ENCODE measurements around the gene EOGT.
A peak's percentile ranks its signal among the peaks of the same experiment; 100 is the strongest.

DNA sequence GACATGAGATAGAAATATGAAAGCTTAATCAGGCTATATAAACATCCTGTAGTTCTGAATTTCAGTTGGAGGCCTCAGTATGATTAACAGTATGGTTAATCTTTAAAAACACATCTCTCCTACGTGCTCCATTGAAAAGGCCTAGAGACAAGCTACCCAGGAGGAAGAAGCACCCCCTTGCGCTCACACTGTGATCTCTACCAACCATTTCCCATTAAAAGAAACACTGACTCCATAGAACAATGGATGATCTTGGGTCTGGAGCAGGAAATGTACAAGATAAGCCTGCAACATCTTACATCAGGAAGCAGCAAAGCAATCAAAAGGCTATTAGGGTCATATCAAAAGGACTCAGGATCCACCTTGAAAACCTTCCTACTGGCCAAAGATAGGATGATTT is 3.4 kb upstream of the EOGT start:
- TF ChIP-seq, protein P1, sequence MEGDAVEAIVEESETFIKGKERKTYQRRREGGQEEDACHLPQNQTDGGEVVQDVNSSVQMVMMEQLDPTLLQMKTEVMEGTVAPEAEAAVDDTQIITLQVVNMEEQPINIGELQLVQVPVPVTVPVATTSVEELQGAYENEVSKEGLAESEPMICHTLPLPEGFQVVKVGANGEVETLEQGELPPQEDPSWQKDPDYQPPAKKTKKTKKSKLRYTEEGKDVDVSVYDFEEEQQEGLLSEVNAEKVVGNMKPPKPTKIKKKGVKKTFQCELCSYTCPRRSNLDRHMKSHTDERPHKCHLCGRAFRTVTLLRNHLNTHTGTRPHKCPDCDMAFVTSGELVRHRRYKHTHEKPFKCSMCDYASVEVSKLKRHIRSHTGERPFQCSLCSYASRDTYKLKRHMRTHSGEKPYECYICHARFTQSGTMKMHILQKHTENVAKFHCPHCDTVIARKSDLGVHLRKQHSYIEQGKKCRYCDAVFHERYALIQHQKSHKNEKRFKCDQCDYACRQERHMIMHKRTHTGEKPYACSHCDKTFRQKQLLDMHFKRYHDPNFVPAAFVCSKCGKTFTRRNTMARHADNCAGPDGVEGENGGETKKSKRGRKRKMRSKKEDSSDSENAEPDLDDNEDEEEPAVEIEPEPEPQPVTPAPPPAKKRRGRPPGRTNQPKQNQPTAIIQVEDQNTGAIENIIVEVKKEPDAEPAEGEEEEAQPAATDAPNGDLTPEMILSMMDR (IDR thresholded peaks at IDR 0.05): no peak
- TF ChIP-seq POLR2AphosphoS5 (IDR thresholded peaks at IDR 0.05): peak; percentile 52 to 54
- peak in 2 of 4 donors; percentile 13 to 18 for TF ChIP-seq EP300 (IDR thresholded peaks at IDR 0.05)
- no peak for TF ChIP-seq POLR2A (IDR thresholded peaks at IDR 0.05)
